IPS DF 6.9 (cell line): ENCODE data around the gene AZGP1.

Experiments used
- DNase-seq: peaks from one replicate; pipeline ENCODE4 v3.0.0-alpha.2; 2013; ENCODE audit warnings: low read depth, low spot score
- H3K27ac ChIP-seq: one replicate; pipeline ENCODE4 v1.5.1; 2013; ENCODE audit warnings: low read length, control low read depth
- H3K27me3 ChIP-seq: 2 replicates; pipeline ENCODE4 v1.6.1; 2013; ENCODE audit warnings: mild to moderate bottlenecking, low read length; ENCODE audit not compliant: control insufficient read depth, insufficient read depth
- H3K36me3 ChIP-seq: 2 replicates; pipeline ENCODE4 v1.6.1; 2013; ENCODE audit warnings: low read length; ENCODE audit not compliant: control insufficient read depth, insufficient read depth
- H3K4me1 ChIP-seq: 2 replicates; pipeline ENCODE4 v1.6.1; 2013; ENCODE audit warnings: low read length; ENCODE audit not compliant: control insufficient read depth, insufficient read depth
- H3K4me3 ChIP-seq: 2 replicates; pipeline ENCODE4 v1.5.1; 2013; ENCODE audit warnings: mild to moderate bottlenecking, low read length
- H3K9me3 ChIP-seq: 2 replicates; pipeline ENCODE4 v1.6.1; 2013; ENCODE audit warnings: low read length, inconsistent platforms; ENCODE audit not compliant: control insufficient read depth, insufficient read depth
- WGBS: extraction: QIAGEN DNeasy Blood & Tissue Kit; methylation state at CpG from one replicate; pipeline ENCODE4 v1.1.7; 2013; ENCODE audit warnings: mixed read lengths, missing lambda C conversion rate; ENCODE audit not compliant: insufficient read length, insufficient coverage; 5-methylcytosine and 5-hydroxymethylcytosine counted together

Gene AZGP1

DNA sequence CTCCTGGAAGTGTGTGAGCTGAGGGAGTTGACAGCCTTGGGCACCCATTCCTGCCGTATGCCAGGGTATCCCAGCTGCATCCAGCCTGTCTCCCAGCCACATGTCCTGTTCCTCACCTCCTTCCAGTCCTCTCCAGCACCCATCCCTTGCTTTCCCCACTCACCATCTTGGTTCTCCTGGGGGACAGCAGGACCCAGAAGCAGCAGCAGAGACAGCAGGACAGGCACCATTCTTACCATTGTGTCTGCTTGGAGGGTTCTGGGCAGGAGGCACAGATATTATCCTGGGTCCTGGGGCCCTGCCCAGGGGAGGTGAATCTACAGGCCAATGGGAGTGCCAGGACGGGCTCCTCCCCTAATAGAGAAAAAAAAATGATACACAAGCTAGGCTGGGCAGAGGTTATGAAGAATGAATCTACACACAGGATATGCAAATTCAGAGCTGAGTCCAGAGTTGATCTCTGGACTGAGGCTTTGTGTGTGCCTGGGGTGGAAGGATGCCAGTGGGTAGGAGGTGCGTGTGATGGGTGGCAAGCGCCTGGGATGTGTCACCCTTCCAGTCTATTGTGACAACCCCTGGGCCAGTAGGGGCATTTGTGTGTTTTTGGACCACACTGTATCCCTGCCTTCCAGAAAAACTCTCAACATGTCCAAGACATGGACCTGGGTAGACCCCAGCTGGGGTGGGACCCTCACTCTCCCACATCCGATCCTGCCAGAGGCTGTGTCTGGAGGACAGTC, at the start of gene AZGP1:
Gene AZGP1 (minus strand): TSS at position 250 of the 740 bp plus-strand sequence. CDS start 11 bp downstream, at position 239.
- DNase-seq = no peak
- no peaks in the 10 kb centered on the region for H3K27me3 ChIP-seq
- no peaks in the 10 kb centered on the region for H3K9me3 ChIP-seq
- peaks cover 4% of the 10 kb centered on the region; the same call in 1 of the 2 replicates for H3K4me1 ChIP-seq
- H3K4me3 ChIP-seq = no peak within 1 kb of the TSS
- no peak within 1 kb of the TSS for H3K27ac ChIP-seq
- no peaks in the 10 kb centered on the region for H3K36me3 ChIP-seq
- whole genome bisulfite sequencing = no CpG with 5 or more reads among the region's 5 CpGs

DNA sequence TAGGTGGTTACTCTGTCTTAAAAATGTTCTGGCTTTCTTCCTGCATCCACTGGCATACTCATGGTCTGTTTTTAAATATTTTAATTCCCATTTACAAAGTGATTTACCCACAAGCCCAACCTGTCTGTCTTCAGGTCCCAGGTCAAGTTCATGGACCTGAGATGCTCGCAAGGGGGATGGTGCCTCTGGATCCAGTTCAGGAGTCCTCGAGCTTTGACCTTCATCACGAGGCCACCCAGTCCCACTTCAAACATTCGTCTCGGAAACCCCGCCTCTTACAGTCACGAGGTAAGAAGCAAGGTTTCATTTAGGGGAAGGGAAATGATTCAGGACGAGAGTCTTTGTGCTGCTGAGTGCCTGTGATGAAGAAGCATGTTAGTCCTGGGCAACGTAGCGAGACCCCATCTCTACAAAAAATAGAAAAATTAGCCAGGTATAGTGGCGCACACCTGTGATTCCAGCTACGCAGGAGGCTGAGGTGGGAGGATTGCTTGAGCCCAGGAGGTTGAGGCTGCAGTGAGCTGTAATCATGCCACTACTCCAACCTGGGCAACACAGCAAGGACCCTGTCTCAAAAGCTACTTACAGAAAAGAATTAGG, 48.3 kb upstream of the AZGP1 start:
- no CpG with 5 or more reads among the region's 12 CpGs for WGBS
- Histone ChIP-seq H3K4me3 (no peak overlapping the region), H3K9me3 (no peaks in the 10 kb centered on the region), H3K4me1 (no peaks in the 10 kb centered on the region), H3K27me3 (no peaks in the 10 kb centered on the region), H3K27ac (no peak overlapping the region), H3K36me3 (peaks cover 15% of the 10 kb centered on the region; the same call in 1 of the 2 replicates)
- DNase-seq = no peak

DNA sequence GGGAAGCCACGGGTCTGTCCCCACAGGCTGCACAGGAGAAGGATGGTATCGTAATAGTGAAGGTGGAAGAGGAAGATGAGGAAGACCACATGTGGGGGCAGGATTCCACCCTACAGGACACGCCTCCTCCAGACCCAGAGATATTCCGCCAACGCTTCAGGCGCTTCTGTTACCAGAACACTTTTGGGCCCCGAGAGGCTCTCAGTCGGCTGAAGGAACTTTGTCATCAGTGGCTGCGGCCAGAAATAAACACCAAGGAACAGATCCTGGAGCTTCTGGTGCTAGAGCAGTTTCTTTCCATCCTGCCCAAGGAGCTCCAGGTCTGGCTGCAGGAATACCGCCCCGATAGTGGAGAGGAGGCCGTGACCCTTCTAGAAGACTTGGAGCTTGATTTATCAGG, 47.7 kb upstream of the AZGP1 start:
- H3K4me1 ChIP-seq = no peaks in the 10 kb centered on the region
- DNase-seq = no peak
- H3K27ac ChIP-seq = no peak overlapping the region
- H3K4me3 ChIP-seq = no peak overlapping the region
- peaks cover 15% of the 10 kb centered on the region; the same call in 1 of the 2 replicates for H3K36me3 ChIP-seq
- no CpG with 5 or more reads among the region's 12 CpGs for WGBS
- no peaks in the 10 kb centered on the region for H3K27me3 ChIP-seq
- no peaks in the 10 kb centered on the region for H3K9me3 ChIP-seq

DNA sequence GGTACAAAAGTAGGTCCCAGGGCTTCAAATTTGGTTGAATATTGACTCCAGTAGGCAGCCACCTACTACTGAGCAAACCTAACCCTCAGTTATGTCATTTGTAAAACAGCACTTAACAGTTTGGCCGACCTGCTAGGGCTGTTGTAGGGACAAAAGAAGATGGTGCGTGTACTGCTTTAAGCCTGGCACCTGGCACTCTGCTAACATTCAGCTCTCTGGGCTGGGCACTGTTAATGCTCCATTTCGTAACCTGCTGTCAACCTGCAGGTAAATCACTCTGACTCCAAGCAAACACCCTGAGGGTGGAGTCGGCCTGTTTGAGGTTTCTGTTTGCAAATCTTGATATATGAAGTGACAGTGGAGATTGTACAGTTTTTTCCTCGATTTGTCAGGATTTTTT, 46.8 kb upstream of the AZGP1 start:
- no peak overlapping the region for H3K27ac ChIP-seq
- WGBS = no CpG with 5 or more reads among the region's 5 CpGs
- H3K27me3 ChIP-seq = no peaks in the 10 kb centered on the region
- H3K36me3 ChIP-seq = peaks cover 15% of the 10 kb centered on the region; the same call in 1 of the 2 replicates
- H3K4me3 ChIP-seq = no peak overlapping the region
- H3K4me1 ChIP-seq = no peaks in the 10 kb centered on the region
- DNase-seq = no peak
- H3K9me3 ChIP-seq = no peaks in the 10 kb centered on the region

DNA sequence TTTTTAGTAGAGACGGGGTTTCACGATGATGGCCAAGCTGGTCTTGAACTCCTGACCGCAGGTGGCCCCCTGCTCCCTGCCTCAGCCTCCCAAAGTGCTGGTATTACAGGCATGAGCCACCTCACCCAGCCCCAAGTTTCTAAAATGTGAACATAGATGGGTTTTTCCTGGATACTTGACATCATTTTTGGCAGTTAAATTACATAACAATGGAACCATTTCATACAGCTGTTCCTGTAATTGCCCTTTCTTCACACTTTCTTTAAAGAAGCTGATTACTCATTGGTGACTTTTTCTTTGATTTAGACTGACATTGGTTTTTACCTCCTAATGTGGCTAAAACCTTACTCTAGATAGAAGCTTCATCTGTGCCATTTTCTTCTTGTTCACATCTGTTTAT, 45.5 kb upstream of the AZGP1 start:
- H3K27ac ChIP-seq = no peak overlapping the region
- H3K4me1 ChIP-seq = no peaks in the 10 kb centered on the region
- H3K4me3 ChIP-seq = no peak overlapping the region
- no CpG with 5 or more reads among the region's 3 CpGs for WGBS
- peaks cover 15% of the 10 kb centered on the region; the same call in 1 of the 2 replicates for H3K36me3 ChIP-seq
- no peaks in the 10 kb centered on the region for H3K9me3 ChIP-seq
- no peak for DNase-seq
- no peaks in the 10 kb centered on the region for H3K27me3 ChIP-seq

DNA sequence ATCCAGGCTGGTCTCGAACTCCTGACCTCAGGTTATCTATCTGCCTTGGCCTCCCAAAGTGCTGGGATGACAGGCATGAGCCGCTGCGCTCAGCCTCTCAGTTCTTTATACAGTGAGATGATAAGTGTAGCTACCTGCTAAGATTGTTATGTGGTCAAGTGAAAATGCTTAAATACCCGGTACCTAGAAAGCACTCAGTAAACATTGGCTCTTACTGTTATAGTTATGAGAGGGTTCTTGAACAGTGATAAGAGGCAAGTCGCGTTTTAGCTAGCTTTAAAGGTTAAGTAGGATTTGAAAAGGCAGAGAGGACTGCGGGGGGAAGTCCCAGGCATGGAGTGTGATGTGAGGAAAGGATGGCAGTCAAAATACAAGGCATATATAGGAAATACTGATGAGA, 44.1 kb upstream of the AZGP1 start:
- no peak for DNase-seq
- no peaks in the 10 kb centered on the region for H3K27me3 ChIP-seq
- peaks cover 13% of the 10 kb centered on the region; the same call in 1 of the 2 replicates for H3K36me3 ChIP-seq
- no peaks in the 10 kb centered on the region for H3K9me3 ChIP-seq
- no CpG with 5 or more reads among the region's 7 CpGs for WGBS
- no peak overlapping the region for H3K27ac ChIP-seq
- no peaks in the 10 kb centered on the region for H3K4me1 ChIP-seq
- H3K4me3 ChIP-seq = no peak overlapping the region

GRCh38 chr7:100017875-100018274, 42.0 kb upstream of the AZGP1 start:
- Histone ChIP-seq H3K4me1 (no peaks in the 10 kb centered on the region), H3K4me3 (no peak overlapping the region), H3K27ac (no peak overlapping the region), H3K27me3 (no peaks in the 10 kb centered on the region), H3K36me3 (no peaks in the 10 kb centered on the region; the same call in 1 of the 2 replicates), H3K9me3 (no peaks in the 10 kb centered on the region)
- no CpG with 5 or more reads among the region's 5 CpGs for WGBS
- no peak for DNase-seq

DNA sequence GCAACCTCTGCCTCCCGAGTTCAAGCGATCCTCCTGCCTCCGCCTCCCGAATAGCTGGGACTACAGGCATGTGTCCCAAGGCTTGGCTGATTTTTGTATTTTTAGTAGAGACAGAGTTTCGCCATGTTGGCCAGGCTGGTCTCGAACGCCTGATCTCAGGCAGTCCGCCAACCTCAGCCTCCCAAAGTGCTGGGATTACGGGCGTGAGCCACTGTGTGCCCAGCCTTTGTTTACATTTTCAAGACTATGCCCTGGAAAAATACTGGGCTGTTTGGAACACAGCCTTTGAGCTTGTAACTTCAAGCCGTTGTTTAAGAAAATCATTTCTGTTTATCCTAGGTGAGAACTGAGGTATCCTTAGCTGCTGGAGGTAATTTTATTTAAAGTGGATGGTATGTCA, 41.5 kb upstream of the AZGP1 start:
- no peaks in the 10 kb centered on the region; the same call in 1 of the 2 replicates for H3K36me3 ChIP-seq
- WGBS = no CpG with 5 or more reads among the region's 11 CpGs
- H3K27me3 ChIP-seq = no peaks in the 10 kb centered on the region
- DNase-seq = no peak
- H3K4me1 ChIP-seq = no peaks in the 10 kb centered on the region
- H3K27ac ChIP-seq = no peak overlapping the region
- no peak overlapping the region for H3K4me3 ChIP-seq
- H3K9me3 ChIP-seq = no peaks in the 10 kb centered on the region

DNA sequence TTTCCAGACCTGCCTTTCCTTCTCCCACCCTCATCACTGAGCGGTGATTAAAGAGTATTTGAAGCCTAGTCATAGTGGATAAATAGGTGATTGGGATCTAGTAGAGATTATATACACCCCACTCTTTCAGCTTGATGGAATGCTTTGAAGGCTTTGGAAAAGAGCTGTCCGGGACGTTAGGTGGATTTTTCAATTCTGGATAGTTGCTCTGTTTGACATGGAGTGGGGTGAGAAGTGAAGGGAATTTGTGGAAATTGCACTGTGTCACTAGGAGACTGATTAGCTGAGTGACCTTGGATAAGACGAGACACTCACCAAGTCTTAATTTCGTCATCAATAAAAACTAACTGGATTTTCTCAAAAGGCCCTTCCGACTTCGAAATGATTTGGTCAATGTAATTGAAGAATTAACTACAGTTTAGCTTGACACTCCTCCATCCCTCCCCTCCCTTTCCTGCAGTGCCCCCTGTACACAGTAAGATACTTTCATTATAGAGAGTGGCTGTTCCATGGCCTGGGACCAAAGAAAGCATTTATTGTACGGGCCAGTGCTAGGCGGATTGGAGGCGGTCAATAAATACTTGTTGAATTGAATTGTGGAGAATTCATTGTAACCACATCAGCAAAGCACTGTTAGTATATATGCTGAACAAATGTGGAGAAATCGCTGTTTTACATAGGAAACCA, 40.5 kb upstream of the AZGP1 start:
- no CpG with 5 or more reads among the region's 11 CpGs for WGBS
- no peak for DNase-seq
- H3K4me1 ChIP-seq = no peaks in the 10 kb centered on the region
- H3K27ac ChIP-seq = no peak overlapping the region
- H3K4me3 ChIP-seq = peak overlapping the region; percentile 78; the same call in 1 of the 2 replicates
- no peaks in the 10 kb centered on the region for H3K9me3 ChIP-seq
- no peaks in the 10 kb centered on the region for H3K36me3 ChIP-seq
- no peaks in the 10 kb centered on the region for H3K27me3 ChIP-seq
